ENCODE measurements around the gene SCCPDH.
"Not testable (repeated sequence)": the region's sequence is repeated elsewhere in the genome, so short reads cannot be mapped to it uniquely, and the experiment has no call there.

The SCCPDH gene

DNA sequence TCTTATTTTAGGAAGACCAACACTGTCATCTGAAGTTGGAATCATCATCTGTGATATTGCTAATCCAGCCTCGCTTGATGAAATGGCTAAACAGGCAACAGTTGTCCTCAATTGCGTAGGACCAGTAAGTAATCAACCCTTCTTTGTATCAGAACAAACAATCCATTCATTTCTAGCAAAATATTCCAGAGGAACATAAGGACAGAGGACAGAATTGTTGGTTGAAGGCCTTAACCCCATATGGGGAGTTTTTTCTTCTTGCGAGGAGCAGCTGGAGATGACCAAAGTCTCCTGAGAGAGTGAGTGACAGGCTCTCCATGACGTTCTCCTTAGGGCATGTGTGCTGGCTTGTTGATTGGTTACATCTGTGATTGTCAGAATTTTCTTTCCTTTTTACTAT lies 2.7 kb downstream of the SCCPDH start:
- DNase-seq (ENCODE audit: low spot score): no peak
- Histone ChIP-seq H3K4me1 (ENCODE audit: insufficient read depth, poor library complexity, severe bottlenecking) (no peaks in the 10 kb centered on the region), H3K27ac (ENCODE audit: poor library complexity, severe bottlenecking) (no peak overlapping the region), H3K4me3 (ENCODE audit: severe bottlenecking) (no peak overlapping the region), H3K9me3 (ENCODE audit: severe bottlenecking) (no peaks in the 10 kb centered on the region), H3K36me3 (ENCODE audit: low read depth) (peaks cover 4% of the 10 kb centered on the region), H3K27me3 (ENCODE audit: insufficient read depth, poor library complexity, severe bottlenecking) (no peaks in the 10 kb centered on the region)
- no peak for ATAC-seq (ENCODE audit: low read depth)
- TF ChIP-seq, protein P1, sequence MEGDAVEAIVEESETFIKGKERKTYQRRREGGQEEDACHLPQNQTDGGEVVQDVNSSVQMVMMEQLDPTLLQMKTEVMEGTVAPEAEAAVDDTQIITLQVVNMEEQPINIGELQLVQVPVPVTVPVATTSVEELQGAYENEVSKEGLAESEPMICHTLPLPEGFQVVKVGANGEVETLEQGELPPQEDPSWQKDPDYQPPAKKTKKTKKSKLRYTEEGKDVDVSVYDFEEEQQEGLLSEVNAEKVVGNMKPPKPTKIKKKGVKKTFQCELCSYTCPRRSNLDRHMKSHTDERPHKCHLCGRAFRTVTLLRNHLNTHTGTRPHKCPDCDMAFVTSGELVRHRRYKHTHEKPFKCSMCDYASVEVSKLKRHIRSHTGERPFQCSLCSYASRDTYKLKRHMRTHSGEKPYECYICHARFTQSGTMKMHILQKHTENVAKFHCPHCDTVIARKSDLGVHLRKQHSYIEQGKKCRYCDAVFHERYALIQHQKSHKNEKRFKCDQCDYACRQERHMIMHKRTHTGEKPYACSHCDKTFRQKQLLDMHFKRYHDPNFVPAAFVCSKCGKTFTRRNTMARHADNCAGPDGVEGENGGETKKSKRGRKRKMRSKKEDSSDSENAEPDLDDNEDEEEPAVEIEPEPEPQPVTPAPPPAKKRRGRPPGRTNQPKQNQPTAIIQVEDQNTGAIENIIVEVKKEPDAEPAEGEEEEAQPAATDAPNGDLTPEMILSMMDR (IDR thresholded peaks at IDR 0.05; ENCODE audit: poor library complexity, severe bottlenecking): no peak

DNA sequence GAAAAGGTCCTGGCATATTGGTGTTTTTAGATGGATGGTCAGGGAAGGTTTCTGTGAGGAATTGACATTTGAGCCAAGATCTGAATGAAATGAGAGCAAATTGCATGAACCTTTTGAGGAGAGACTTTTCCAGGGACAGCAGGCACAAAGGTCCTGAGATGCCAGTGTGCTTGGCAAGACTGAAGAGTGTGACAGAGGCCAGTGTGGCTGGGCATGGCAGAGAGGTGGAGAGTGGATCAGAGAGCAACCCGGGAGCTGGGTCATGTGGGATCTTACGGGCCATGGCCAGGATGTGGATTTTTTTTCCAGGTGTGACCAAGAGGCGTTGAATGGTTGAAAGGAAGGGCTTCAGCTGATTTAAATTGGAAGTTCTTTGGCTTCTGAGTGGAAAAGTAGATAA lies 3.4 kb downstream of the SCCPDH start:
- ATAC-seq (ENCODE audit: low read depth): no peak
- no peak for DNase-seq (ENCODE audit: low spot score)
- H3K27me3 ChIP-seq (ENCODE audit: insufficient read depth, poor library complexity, severe bottlenecking): no peaks in the 10 kb centered on the region
- TF ChIP-seq, protein P1 (IDR thresholded peaks at IDR 0.05; ENCODE audit: poor library complexity, severe bottlenecking): no peak
- H3K36me3 ChIP-seq (ENCODE audit: low read depth): peaks cover 4% of the 10 kb centered on the region
- H3K27ac ChIP-seq (ENCODE audit: poor library complexity, severe bottlenecking): no peak overlapping the region
- H3K9me3 ChIP-seq (ENCODE audit: severe bottlenecking): no peaks in the 10 kb centered on the region
- H3K4me1 ChIP-seq (ENCODE audit: insufficient read depth, poor library complexity, severe bottlenecking): no peaks in the 10 kb centered on the region
- H3K4me3 ChIP-seq (ENCODE audit: severe bottlenecking): no peak overlapping the region

DNA sequence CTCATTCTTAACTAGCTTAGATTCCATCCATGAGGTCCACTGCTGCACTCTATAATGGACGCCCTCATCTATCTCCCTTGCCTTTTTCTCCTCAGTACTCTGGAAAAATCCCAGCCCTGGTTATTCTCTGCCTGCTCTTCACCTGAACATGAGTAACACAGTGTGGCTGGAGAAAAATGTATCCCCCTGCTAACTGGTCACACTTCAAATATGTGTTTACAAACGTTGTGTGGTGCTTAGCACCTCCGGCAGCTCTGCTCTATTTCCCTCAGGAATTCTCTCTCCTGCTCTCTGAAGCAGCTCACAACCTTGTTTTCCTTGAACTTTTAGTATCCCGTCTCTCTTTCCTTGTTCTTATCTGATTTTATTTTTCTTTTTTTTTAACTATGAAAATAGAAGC lies 4.1 kb downstream of the SCCPDH start:
- no peak for DNase-seq (ENCODE audit: low spot score)
- TF ChIP-seq, protein P1 (IDR thresholded peaks at IDR 0.05; ENCODE audit: poor library complexity, severe bottlenecking): no peak
- peaks cover 4% of the 10 kb centered on the region for H3K36me3 ChIP-seq (ENCODE audit: low read depth)
- H3K4me3 ChIP-seq (ENCODE audit: severe bottlenecking): no peak overlapping the region
- H3K27ac ChIP-seq (ENCODE audit: poor library complexity, severe bottlenecking): no peak overlapping the region
- no peak for ATAC-seq (ENCODE audit: low read depth)
- no peaks in the 10 kb centered on the region for H3K4me1 ChIP-seq (ENCODE audit: insufficient read depth, poor library complexity, severe bottlenecking)
- H3K27me3 ChIP-seq (ENCODE audit: insufficient read depth, poor library complexity, severe bottlenecking): no peaks in the 10 kb centered on the region
- no peaks in the 10 kb centered on the region for H3K9me3 ChIP-seq (ENCODE audit: severe bottlenecking)

DNA sequence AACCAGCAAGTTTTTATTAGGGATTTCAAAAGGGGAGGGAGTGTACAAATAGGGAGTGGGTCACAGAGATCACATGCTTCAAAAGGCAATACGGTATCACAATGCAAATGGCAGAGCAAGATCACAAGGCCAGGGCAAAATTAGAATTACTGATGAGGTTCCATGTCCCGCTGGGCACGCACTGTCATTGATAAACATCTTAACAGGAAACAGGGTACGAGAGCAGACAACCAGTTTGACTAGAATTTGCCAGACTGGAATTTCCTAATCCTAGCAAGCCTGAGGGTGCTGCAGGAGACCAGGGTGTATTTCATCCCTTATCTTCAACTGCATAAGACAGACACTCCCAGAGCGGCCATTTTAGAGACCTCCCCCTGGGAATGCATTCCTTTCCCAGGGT lies 4.8 kb downstream of the SCCPDH start:
- H3K27me3 ChIP-seq (ENCODE audit: insufficient read depth, poor library complexity, severe bottlenecking); H3K27ac ChIP-seq (ENCODE audit: poor library complexity, severe bottlenecking); H3K4me3 ChIP-seq (ENCODE audit: severe bottlenecking); H3K9me3 ChIP-seq (ENCODE audit: severe bottlenecking); H3K36me3 ChIP-seq (ENCODE audit: low read depth); ATAC-seq (ENCODE audit: low read depth); H3K4me1 ChIP-seq (ENCODE audit: insufficient read depth, poor library complexity, severe bottlenecking); DNase-seq (ENCODE audit: low spot score): not testable (repeated sequence)

DNA sequence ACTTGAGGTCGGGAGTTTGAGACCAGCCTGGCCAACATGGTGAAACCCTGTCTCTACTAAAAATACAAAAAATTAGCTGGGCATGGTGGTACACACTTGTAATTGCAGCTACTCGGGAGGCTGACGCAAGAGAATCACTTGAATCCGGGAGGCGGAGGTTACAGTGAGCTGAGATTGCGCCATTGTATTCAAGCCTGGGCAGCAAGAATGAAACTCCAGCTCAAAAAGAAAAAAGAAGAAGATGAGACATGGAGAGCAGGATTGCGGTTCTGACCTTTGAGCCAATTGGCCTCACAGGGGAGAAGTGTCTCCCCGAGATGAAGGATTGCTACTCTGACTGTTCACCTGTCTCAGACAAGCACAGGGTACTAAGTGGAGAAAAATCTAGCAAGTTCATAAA lies 6.6 kb downstream of the SCCPDH start:
- Histone ChIP-seq H3K4me1 (ENCODE audit: insufficient read depth, poor library complexity, severe bottlenecking) (no peaks in the 10 kb centered on the region), H3K9me3 (ENCODE audit: severe bottlenecking) (no peaks in the 10 kb centered on the region), H3K27ac (ENCODE audit: poor library complexity, severe bottlenecking) (no peak overlapping the region), H3K27me3 (ENCODE audit: insufficient read depth, poor library complexity, severe bottlenecking) (no peaks in the 10 kb centered on the region), H3K4me3 (ENCODE audit: severe bottlenecking) (no peak overlapping the region), H3K36me3 (ENCODE audit: low read depth) (peaks cover 5% of the 10 kb centered on the region)
- TF ChIP-seq, protein P1 (IDR thresholded peaks at IDR 0.05; ENCODE audit: poor library complexity, severe bottlenecking): no peak
- DNase-seq (ENCODE audit: low spot score) (no peak), ATAC-seq (ENCODE audit: low read depth) (no peak)

DNA sequence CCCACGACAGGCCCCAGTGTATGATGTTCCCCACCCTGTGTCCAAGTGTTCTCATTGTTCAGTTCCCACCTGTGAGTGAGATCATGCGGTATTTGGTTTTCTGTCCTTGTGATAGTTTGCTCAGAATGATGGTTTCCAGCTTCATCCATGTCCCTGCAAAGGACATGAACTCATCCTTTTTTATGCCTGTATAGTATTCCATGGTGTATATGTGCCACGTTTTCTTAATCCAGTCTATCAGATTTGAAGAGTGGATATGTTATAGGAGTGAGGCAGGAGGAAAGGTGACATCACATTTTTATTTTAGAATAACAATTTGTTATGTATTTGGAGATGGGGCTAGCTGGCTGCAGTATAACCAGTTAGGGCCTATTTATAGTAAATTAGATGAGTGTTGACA lies 7.7 kb downstream of the SCCPDH start:
- not testable (repeated sequence) for H3K27ac ChIP-seq (ENCODE audit: poor library complexity, severe bottlenecking); H3K27me3 ChIP-seq (ENCODE audit: insufficient read depth, poor library complexity, severe bottlenecking); H3K36me3 ChIP-seq (ENCODE audit: low read depth); ATAC-seq (ENCODE audit: low read depth); DNase-seq (ENCODE audit: low spot score); H3K4me3 ChIP-seq (ENCODE audit: severe bottlenecking); H3K4me1 ChIP-seq (ENCODE audit: insufficient read depth, poor library complexity, severe bottlenecking); H3K9me3 ChIP-seq (ENCODE audit: severe bottlenecking)

Measured in RWPE2 (cell line).